T follicular helper cell (primary cell): ENCODE results near the gene MSX1.

Experiments used
- DNase-seq: peaks from one replicate; pipeline ENCODE4 v3.0.0-alpha.2; 2020; ENCODE audit warnings: low read depth

Gene MSX1

GRCh38 chr4:4841156-4841555 lies 18.3 kb upstream of the MSX1 start:
- DNase-seq, result no peak

DNA sequence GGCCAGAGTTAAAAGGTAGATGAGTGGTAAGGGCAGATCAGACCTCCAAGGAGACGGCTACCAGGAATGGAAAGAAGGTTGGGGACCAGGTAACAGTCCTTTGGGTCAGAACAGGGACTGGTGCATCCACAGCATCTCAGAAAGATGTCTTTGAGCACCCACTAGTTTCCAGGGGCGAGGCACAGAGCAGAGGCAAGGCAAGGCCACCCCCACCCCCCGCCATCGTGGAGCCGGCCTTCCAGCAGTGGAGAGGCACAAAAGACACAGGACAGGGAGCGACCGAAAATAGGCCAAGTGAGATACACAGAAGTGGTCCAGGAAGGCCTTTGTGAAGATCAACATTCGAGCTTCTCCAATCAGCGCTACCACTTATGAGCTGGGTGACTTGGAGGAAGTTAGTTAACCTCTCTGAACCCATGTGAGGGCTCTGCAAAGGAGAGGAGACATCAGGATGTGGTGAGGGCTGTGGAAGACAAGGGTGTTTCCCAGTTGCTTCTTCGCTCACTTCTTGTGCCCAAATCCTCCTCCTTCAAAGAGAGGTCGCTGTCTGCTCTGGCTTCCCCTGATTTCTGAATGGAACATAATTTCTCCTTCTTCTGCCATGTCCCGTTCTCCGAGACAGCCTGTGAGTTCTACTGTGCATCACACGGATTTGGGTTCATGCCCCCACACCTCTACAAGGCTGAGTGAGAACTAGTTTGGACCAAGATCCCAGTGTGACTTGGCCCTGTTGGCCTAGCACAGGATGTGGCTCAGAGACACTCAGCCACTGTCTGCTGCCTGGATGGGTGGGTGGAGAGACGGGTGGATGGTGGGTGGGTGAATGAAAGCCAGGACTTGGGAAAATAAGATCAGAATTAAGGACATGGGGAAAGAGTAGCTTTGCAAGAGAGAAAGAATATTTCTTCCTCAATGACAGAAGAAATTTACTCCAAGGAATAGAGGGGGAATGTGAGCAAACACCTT lies 16.7 kb upstream of the MSX1 start:
- DNase-seq, result no peak

GRCh38 chr4:4843635-4844291 lies 15.7 kb upstream of the MSX1 start:
- DNase-seq, result no peak

GRCh38 chr4:4845027-4845426 lies 14.4 kb upstream of the MSX1 start:
- no peak for DNase-seq

DNA sequence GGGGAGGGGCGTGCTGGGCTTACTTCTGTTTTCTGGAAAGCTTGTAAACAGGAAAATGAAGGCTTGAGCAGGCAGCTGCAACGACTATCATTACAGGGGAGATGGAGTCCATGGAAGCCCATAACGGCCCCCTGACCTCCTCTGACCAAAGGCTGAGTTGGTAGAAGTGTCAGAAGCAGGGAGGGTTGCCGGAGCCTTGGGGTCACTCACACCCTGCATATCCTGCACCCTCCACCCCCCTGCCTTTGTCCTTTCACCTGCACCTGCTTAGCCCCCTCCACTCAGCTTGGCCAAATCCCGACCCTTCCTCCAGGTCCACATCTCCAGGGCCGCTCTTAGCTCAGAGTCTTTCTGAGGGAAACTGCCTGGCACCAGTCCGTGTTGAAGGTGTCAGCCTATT lies 12.5 kb upstream of the MSX1 start:
- no peak for DNase-seq

- DNase-seq, result no peak
Measured at GRCh38 chr4:4848540-4848939, 10.9 kb upstream of the MSX1 start.

DNA sequence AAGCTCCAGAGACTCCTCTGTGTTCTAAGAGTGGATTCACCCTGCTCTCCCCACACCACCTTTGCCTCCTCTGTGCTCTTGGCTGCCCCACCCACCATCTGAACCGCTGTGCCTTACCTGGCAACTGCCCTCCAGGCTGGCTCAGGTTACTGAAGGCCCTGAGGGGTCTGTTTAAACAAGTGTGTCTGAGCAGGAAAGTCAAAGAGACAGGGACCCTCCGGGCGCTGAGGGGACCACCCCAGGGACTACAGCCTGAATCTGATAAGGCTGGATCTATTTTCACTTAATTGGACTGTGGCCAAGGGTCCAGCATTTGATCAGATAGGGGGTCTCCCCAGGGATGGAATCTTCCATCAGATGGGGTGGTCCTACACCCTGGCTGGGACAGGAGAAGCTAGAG lies 10.4 kb upstream of the MSX1 start:
- no peak for DNase-seq

DNA sequence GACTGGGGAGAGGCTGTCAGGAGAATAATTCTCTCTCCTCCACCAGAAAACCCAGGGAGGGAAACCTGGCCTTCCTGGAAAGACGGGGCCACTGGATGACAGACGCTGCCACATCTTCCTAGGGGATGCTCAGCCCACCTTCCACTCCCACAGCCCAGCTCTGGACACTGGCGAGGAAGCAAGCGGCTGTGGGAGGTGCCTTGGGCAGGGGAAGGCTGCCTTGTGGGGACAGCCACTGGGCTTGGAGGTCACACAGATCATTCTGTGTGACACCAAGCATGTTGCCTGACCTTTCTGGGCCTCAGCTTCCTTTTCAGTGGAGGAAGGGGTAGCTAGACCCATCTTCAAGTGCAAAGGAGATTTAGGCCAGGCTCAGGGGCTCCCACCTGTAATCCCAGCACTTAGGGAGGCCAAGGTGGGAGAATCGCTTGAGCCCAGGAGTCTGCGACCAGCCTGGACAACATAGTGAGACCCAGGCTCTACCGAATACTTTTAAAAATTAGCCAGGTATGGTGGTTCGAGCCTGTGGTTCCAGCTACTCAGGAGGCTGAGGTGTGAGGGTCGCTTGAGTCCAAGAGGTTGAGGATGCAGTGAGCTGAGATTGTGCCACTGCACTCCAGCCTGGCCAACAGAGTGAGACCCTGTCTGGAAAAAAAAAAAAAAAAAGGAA lies 9.8 kb upstream of the MSX1 start:
- no peak for DNase-seq

GRCh38 chr4:4851081-4851480 lies 8.4 kb upstream of the MSX1 start:
- DNase-seq, result no peak

DNA sequence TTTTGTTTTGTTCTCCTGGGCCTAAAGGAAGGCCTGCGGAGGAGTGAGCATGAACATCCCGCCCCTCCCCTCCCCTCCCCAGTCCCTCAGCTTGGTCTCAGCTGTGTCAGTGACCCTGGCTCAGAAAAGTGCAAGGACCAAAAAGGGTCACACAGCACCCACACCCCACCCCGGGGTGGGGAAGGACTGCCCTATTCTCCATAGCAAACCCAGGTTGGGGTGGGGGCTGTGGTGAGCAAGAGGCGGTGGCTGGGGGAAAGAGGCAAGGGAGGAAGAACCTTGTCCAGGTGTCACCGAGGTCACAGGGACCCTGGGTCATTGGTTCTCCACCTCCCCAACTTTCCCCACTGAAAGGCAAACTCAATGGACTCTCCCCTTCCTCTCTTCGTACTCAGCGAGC lies 7.6 kb upstream of the MSX1 start:
- DNase-seq, result no peak

DNA sequence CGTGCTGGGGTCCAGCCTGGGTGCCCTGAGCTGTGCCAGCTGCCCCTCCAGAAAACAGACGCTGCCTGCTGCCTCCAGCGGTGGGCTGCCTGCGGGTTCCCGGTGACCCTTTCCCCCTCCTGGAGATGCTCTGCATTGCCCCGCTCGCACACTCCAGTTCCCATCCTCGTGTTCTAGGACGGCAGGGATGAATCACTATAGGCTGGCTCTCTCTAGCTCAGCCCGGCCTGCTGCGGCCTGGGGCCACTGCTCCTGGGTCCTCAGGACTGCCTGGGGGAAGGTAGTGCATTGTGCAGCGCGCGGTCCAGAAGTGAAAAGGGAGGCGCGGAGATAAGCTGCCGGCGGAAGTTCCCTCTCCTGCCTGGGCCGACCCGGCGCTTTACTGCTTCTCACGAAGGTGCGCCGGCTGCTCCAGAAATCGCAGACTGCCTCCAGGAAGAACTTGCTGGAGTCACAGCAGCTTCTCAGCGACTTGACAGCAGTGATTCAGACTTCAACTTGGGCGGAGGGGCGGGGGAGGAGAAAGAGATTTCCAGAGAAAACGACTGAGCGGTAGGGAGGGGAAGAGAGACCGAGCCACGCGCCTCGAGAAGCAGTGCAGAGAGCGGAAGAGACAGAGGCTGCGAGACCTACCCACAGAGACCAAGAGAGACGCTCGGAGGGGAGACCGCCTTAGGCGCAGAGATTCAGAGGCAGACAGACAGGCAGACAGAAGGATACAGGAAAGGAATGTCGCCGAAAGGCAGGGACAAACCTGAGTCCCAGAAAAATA lies 6.7 kb upstream of the MSX1 start:
- no peak for DNase-seq

GRCh38 chr4:4853371-4853823 lies 6.1 kb upstream of the MSX1 start:
- no peak for DNase-seq

GRCh38 chr4:4853921-4854648 lies 5.4 kb upstream of the MSX1 start:
- DNase-seq, result no peak

DNA sequence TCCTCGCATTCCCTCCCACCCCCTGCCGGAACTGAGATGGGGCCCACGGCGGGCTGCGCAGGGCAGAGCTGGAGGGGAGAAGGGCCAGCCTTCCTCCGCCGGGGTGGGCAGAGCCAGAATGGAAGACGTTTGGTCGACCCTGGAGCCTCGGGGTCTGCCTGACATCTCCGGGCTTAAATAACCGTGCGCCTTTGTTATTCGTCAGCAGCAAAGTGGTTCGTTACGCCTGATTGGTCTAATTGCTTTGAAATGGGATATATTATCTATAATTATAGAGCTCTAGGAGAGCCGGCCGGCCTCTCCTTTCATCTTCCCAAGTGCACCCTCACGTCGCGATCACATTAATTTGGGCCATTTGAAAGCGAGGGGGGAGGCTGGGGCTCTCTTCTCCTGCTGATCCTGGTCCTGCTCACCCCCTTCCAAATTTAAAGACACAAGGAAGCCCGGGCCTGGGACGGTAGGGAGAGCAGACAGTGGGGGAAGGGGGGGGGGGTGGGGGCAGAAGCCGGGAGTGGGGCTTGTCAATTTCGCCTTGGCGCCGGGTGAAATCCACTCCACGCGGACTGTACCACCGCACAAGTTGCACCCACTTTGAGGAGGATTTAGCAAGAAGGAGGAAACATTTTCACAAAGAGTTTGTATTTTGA lies 4.7 kb upstream of the MSX1 start:
- no peak for DNase-seq

- DNase-seq, result no peak
Measured at GRCh38 chr4:4855301-4856070, 4.0 kb upstream of the MSX1 start.

- no peak for DNase-seq
Measured at GRCh38 chr4:4856071-4857000, 3.1 kb upstream of the MSX1 start.

DNA sequence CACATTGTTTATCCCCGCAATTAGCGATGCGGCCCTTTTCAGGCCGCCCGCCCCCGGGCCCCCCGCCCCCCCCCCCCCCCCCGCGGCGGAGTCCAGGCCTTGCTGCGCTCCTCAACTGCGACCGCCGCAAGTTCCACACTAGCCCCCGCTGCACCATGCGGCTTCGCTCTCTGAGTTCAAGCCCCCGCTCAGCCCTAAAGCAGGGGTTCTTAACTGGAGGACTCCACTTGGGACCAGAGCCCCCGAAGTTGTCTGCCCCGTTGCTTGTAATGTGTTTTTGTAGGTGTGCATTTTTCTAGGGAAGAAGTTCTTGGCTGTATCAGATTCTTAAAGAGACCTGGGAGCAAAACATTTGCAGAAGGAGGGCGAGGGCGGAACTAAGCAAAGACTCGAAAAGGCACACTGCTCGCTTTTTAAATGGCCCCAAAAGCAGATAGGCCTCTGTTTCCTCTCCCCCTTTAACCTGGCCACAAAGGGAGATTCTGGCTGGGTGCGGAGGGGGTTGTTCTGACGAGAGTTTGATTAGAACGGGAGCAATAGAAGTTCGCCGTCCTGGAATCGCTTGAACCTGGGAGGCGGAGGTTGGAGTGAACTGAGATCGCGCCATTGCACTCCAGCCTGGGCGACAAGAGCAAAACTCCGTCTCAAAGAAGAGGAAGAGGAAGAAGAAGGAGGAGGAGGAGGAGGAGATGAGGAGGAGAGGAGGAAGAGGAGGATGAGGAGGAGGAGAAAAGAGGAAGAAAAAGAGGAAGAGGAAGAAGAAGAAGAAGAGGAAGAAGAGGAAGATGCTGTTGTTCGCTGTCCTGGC lies 2.3 kb upstream of the MSX1 start:
- no peak for DNase-seq
